ENCODE measurements around the gene MPZL1. TPM values are rescaled to one million over a fixed set of nuclear protein-coding genes. Genes with fewer than 3 reads are reported as not detected.

The MPZL1 gene
- polyA plus RNA-seq, 4 donors = 125 to 145 (median 141) TPM

DNA sequence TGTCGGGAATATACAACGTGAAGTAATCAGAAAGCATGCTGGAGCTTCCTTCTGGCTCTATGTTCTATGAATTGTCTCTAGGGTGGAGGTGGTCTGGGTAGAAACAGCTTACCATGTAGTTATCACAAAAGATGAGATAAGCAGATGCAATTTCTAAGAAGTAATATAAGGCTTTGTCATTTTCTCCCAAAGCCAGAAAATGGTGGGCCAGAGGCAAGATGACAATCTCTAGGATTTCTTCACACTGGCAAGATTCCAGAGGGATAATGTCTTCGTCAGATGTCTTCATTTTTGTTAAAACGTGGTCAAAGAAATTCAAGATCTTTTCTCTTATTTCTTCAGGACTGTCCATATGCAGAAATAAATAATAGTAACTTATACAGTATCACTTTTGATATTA is 114.4 kb downstream of the MPZL1 start:
- no peak for DNase-seq (ENCODE audit: low read depth in 4 of 4, low spot score in 3 of 4)

DNA sequence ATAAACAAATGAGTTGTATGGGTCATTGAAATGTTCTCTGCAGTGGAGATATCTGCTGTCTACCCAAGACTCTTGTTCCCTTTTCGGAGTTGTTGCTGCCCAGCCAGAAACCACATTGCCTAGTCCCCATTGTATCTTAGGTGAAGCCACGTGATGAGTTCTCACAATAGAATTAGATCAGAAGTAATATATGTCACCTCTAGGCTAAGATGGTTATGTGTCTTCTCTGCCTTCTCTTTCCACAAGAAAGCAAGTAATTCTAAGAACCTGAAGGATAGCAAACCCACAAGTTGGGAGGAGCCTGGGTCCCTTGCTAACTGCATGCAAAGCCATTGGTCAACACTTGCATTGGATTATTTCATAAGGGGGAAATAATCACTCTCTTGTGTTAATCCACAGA is 115.5 kb downstream of the MPZL1 start:
- DNase-seq (ENCODE audit: low read depth in 4 of 4, low spot score in 3 of 4) = no peak

DNA sequence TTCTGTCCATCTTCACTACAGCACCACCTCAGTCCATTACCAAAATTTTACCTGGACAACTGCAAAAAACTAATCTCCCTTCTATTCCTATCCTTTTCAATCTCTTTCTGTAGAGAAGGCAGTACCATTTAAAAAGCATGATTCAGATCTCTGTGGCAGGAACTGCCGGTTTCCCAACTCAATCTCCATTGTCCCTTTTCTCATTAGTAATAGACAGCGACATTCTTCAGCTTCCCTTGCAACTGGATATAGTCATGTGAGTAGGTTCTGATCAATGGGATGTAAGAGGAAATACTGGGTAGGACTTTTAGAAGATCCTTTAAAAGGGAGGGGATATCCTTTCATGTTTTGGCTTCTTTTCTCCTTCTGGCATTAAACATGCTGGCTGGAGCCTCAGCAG is 117.2 kb downstream of the MPZL1 start:
- DNase-seq (ENCODE audit: low read depth in 4 of 4, low spot score in 3 of 4) = no peak

Other genes with a start within 250 kb of the MPZL1 start
- 1 to 10 TPM in 1 of 4 donors, under 1 TPM in 3; 0.48 to 1.0 (median 0.60) TPM for gene CD247, start 203.5 kb upstream of the MPZL1 start, polyA plus RNA-seq (ENCODE audit: insufficient read length in 4 of 4)
- 100 to 1,000 TPM; 119 to 146 (median 134) TPM for gene CREG1, start 168.2 kb upstream of the MPZL1 start, polyA plus RNA-seq (ENCODE audit: insufficient read length in 4 of 4)
- 10 to 100 TPM; 13.3 to 15.8 (median 14.8) TPM for gene RCSD1, start 91.8 kb upstream of the MPZL1 start, polyA plus RNA-seq (ENCODE audit: insufficient read length in 4 of 4)
- gene ADCY10, start 192.2 kb downstream of the MPZL1 start, polyA plus RNA-seq (ENCODE audit: insufficient read length in 4 of 4) = under 1 TPM; 0.24 to 0.66 (median 0.46) TPM
- 10 to 100 TPM; 78.6 to 82.7 (median 80.4) TPM for gene DCAF6, start 214.7 kb downstream of the MPZL1 start, polyA plus RNA-seq (ENCODE audit: insufficient read length in 4 of 4)
- gene MPC2, start 215.1 kb downstream of the MPZL1 start, polyA plus RNA-seq (ENCODE audit: insufficient read length in 4 of 4) = 100 to 1,000 TPM; 210 to 225 (median 215) TPM